Endodermal cell (in vitro differentiated cells): ENCODE data around the gene PLEKHJ1. TPM values are rescaled to one million over a fixed set of nuclear protein-coding genes. Genes with fewer than 3 reads are reported as not detected.

Source experiments
- DNase-seq: peaks from one replicate; pipeline ENCODE4 v3.0.0-alpha.2; 2017
- H3K27ac ChIP-seq: 2 replicates; pipeline ENCODE4 v1.5.1; 2013; ENCODE audit warnings: mild to moderate bottlenecking, low read depth, low read length, moderate library complexity
- H3K27me3 ChIP-seq: 2 replicates; pipeline ENCODE4 v1.6.1; 2013; ENCODE audit warnings: mild to moderate bottlenecking, low read length, moderate library complexity; ENCODE audit not compliant: insufficient read depth, control insufficient read depth, poor library complexity, severe bottlenecking
- H3K36me3 ChIP-seq: 2 replicates; pipeline ENCODE4 v1.7.0; 2013; ENCODE audit warnings: mild to moderate bottlenecking, low read length, moderate library complexity; ENCODE audit not compliant: control insufficient read depth, insufficient read depth
- H3K4me1 ChIP-seq: one replicate; pipeline ENCODE4 v1.7.0; 2013; ENCODE audit warnings: low read length; ENCODE audit not compliant: control insufficient read depth, insufficient read depth
- H3K4me3 ChIP-seq: 2 replicates; pipeline ENCODE4 v1.5.1; 2013; ENCODE audit warnings: mild to moderate bottlenecking, low read length, moderate library complexity
- H3K9ac ChIP-seq: 2 replicates; pipeline ENCODE4 v1.6.1; 2013; ENCODE audit warnings: mild to moderate bottlenecking, low read length, moderate library complexity; ENCODE audit not compliant: poor library complexity, severe bottlenecking; ENCODE audit errors: extremely low read depth
- H3K9me3 ChIP-seq: 2 replicates; pipeline ENCODE4 v1.6.1; 2013; ENCODE audit warnings: mild to moderate bottlenecking, low read length, moderate library complexity; ENCODE audit not compliant: control insufficient read depth
- H3K27ac Mint-ChIP-seq: 2 replicates; pipeline ENCODE4 v1.8.0; 2020; ENCODE audit warnings: mixed read lengths
- H3K27me3 Mint-ChIP-seq: 2 replicates; pipeline ENCODE4 v1.8.0; 2021; ENCODE audit warnings: mild to moderate bottlenecking, mixed read lengths; ENCODE audit not compliant: insufficient read depth
- H3K36me3 Mint-ChIP-seq: 2 replicates; pipeline ENCODE4 v1.8.0; 2020; ENCODE audit warnings: low read depth, mixed read lengths
- H3K4me1 Mint-ChIP-seq: 2 replicates; pipeline ENCODE4 v1.8.0; 2020; ENCODE audit warnings: mixed read lengths
- H3K4me3 Mint-ChIP-seq: 2 replicates; pipeline ENCODE4 v1.8.0; 2020; ENCODE audit warnings: mild to moderate bottlenecking, moderate library complexity, mixed read lengths
- H3K9me3 Mint-ChIP-seq: 2 replicates; pipeline ENCODE4 v1.8.0; 2020; ENCODE audit warnings: mild to moderate bottlenecking, mixed read lengths
- CTCF ChIP-seq: fragments of 200-600 bp; sonication (generic); conservative IDR thresholded peaks from 2 replicates; pipeline ENCODE4 v1.5.0; 2021; ENCODE audit warnings: antibody characterized with exemption, mild to moderate bottlenecking
- WGBS, 2 experiments: methylation state at CpG; one replicate each; pipeline versions ENCODE4 v1.1.5 to v1.1.7; 2013; ENCODE audit warnings: missing lambda C conversion rate in 2 of 2, mixed read lengths in 1 of 2; ENCODE audit not compliant: insufficient coverage in 1 of 2, insufficient read length in 1 of 2; 5-methylcytosine and 5-hydroxymethylcytosine counted together
- total RNA-seq, 2 donors: library from RNA; stranded (reverse); fragmentation: NEBNext Ultra II Directional in 1 of 2; extraction: Animal tissue kit (Norgen Biotek cat#: 25700) in 1 of 2; gene quantifications; 2 replicates in 1 of 2; 3 replicates in 1 of 2; pipeline ENCODE4 v1.2.1, GENCODE V29; 2021

Gene PLEKHJ1
- total RNA-seq, 2 donors from 2014 or later = 146 to 192 TPM

GRCh38 chr19:2237051-2237868 lies 1.1 kb upstream of the PLEKHJ1 start:
- Mint-ChIP-seq H3K27me3 (no peaks in the 10 kb centered on the region), H3K9me3 (no peaks in the 10 kb centered on the region), H3K4me3 (peak overlapping the region; percentile 92), H3K27ac (peak overlapping the region; percentile 99), H3K36me3 (peaks cover 40% of the 10 kb centered on the region), H3K4me1 (peaks cover 35% of the 10 kb centered on the region)
- peaks cover 6% of the 10 kb centered on the region for H3K4me1 ChIP-seq
- no peak for TF ChIP-seq CTCF
- H3K4me3 ChIP-seq = peak overlapping the region; percentile 91
- H3K9ac ChIP-seq = peak overlapping the region; percentile 97
- H3K27me3 ChIP-seq = no peaks in the 10 kb centered on the region
- H3K36me3 ChIP-seq = peaks cover 50% of the 10 kb centered on the region
- no peak for DNase-seq
- 49 to 79% methylated on average over 25 to 43 of the region's 43 CpGs for WGBS, 2 experiments
- peak overlapping the region; percentile 97 for H3K27ac ChIP-seq
- no peaks in the 10 kb centered on the region for H3K9me3 ChIP-seq

- peaks cover 40% of the 10 kb centered on the region for H3K36me3 ChIP-seq
- Mint-ChIP-seq H3K4me3 (peak overlapping the region; percentile 92), H3K4me1 (peaks cover 33% of the 10 kb centered on the region), H3K27me3 (no peaks in the 10 kb centered on the region), H3K9me3 (no peaks in the 10 kb centered on the region), H3K27ac (no peak overlapping the region), H3K36me3 (peaks cover 38% of the 10 kb centered on the region)
- no peaks in the 10 kb centered on the region for H3K9me3 ChIP-seq
- DNase-seq = no peak
- peak overlapping the region; percentile 97 for H3K27ac ChIP-seq
- H3K9ac ChIP-seq = peak overlapping the region; percentile 97
- H3K4me1 ChIP-seq = peaks cover 6% of the 10 kb centered on the region
- H3K27me3 ChIP-seq = no peaks in the 10 kb centered on the region
- 0 to 1% methylated on average over 26 to 28 of the region's 28 CpGs for WGBS, 2 experiments
- peak overlapping the region; percentile 91 for H3K4me3 ChIP-seq
- TF ChIP-seq CTCF = no peak
Observed at GRCh38 chr19:2236064-2236313, 140 bp downstream of the PLEKHJ1 start.

GRCh38 chr19:2235381-2236063 lies 607 bp downstream of the PLEKHJ1 start:
- Histone ChIP-seq H3K9ac (peak overlapping the region; percentile 97), H3K4me1 (peaks cover 3% of the 10 kb centered on the region), H3K9me3 (no peaks in the 10 kb centered on the region), H3K36me3 (peaks cover 36% of the 10 kb centered on the region), H3K27ac (peak overlapping the region; percentile 97), H3K4me3 (peak overlapping the region; percentile 91), H3K27me3 (no peaks in the 10 kb centered on the region)
- no peak for TF ChIP-seq CTCF
- no peaks in the 10 kb centered on the region for H3K27me3 Mint-ChIP-seq
- H3K9me3 Mint-ChIP-seq = no peaks in the 10 kb centered on the region
- peaks cover 34% of the 10 kb centered on the region for H3K36me3 Mint-ChIP-seq
- H3K4me1 Mint-ChIP-seq = peaks cover 29% of the 10 kb centered on the region
- H3K4me3 Mint-ChIP-seq = peak overlapping the region; percentile 92
- WGBS, 2 experiments = 0 to 1% methylated on average over 10 to 48 of the region's 48 CpGs
- DNase-seq = no peak
- H3K27ac Mint-ChIP-seq = peak overlapping the region; percentile 93
